HG03039 (cell line): ENCODE data around the gene EOMES.
A peak's percentile ranks its signal among the peaks of the same experiment; 100 is the strongest.
"Not testable (repeated sequence)": the region's sequence is repeated elsewhere in the genome, so short reads cannot be mapped to it uniquely, and the experiment has no call there.

Experiments used
- ATAC-seq: cut with Tn5 transposase; IDR thresholded peaks from one replicate; pipeline ENCODE4 v1.9.1; 2021; ENCODE audit warnings: mild to moderate bottlenecking, moderate library complexity; ENCODE audit not compliant: unreplicated experiment

Gene EOMES

DNA sequence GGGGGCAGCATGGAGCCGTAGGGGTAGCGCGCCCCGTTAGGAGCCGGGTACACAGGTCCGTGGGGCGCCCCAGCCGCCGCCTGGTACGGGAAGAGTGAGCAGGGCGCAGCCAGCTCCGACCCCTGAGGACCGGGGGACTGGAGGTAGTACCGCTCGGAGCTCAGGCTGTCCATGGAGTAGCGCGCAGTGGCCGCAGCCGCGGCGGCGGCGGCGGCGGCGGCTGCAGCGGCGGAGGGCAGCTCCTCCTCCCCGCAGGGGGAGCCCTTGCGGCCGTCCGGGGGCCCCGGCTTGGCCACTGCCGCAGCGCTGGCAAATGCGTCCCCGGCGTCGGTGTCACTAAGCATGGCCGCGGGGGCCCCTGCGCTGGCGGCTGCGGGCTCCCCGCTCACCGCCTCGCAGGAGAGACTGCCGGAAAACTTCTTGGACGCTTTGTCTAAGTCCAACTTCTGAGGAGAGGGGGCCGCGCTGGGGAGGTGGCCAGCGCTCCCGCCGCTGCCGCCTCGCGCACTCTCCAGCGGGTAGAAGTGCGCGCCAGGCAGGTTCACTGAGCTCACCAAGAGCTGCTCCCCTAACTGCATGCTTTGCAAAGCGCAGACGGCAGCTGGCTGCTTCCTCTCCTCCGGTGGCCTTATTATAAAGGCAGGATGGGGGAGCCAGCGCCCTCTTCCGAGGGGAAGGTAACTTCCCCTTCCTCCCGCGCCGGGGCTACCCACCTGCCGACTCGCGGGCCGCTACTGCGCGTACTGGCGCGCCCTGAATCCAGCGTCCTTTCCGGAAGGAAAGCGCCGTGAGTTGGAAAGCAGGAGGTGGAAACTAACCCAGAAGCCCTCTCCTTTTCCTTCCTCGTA is at the start of gene EOMES:
EOMES (minus strand) TSS at position 607 of the 848 bp plus-strand sequence; CDS start at position 578, 29 bp downstream.
- ATAC-seq: peak; percentile 34

DNA sequence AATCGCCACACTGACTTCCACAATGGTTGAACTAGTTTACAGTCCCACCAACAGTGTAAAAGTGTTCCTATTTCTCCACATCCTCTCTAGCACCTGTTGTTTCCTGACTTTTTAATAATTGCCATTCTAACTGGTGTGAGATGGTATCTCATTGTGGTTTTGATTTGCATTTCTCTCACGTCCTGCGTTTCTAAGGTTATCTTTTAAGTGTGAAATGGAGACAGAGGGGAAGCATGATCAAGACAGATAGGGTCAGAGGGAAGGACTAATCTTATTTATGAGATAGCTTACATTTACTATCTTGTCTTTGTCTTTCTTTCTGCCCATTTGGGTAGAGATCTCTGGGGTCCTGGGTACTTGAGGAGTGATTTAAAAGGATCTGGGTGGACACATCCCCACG is 48.3 kb upstream of the EOMES start:
- not testable (repeated sequence) for ATAC-seq

DNA sequence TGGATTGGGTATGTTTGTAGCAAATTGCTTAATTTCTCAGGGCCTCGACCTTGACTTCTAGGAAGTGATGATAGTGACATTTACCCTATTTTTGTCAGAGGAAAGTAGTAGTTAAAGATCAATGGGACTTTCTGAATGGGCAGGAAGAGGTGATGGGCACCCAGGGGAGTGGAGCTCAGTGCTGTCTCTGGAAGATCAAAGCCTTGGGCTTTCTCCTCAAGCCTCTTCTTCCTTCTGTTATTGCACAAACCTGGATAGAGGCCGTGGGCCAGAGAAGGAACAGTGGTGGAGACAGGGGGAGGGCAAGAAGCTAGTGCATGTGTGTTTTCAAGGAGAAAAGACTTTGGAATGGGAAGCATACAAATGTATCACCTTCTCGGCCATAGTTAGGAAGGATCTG is 44.9 kb upstream of the EOMES start:
- ATAC-seq: no peak

DNA sequence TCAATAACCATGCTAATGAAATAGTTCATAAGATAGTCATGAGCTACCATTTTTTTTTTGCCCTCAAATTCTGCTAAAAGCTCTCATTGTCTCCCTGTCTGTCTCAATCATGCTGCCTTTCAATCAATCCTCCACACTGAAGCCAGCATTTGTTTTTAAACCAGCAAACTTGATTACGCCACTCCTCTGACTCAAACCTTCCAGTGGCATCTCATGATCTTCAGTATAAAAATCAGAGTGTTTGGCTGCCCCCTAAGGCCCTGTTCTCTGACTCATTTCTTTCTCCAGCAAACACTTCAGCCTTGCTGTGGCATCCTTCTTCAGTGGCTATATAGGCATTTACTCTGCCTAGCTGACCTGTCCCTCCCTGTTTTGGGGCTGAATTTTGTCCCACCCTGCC is 36.0 kb upstream of the EOMES start:
- ATAC-seq: no peak

DNA sequence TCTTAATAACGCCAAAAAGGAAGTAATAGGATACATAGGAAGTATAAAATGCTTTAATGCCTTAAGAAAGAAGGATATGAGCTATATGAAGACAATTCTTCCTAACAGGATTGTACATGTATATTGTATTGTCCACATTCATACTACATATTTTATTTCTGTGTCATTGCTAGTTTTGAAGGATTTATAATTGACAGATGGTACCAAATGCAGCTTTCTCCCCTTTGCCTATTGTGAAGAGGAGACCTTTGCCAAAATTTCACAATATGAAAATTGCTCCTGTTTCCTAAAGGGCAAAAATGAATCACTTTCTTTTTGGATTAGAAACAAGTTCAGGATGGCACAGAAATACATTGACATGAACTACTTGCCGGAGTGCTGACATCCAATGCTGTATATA is 34.8 kb upstream of the EOMES start:
- no peak for ATAC-seq

DNA sequence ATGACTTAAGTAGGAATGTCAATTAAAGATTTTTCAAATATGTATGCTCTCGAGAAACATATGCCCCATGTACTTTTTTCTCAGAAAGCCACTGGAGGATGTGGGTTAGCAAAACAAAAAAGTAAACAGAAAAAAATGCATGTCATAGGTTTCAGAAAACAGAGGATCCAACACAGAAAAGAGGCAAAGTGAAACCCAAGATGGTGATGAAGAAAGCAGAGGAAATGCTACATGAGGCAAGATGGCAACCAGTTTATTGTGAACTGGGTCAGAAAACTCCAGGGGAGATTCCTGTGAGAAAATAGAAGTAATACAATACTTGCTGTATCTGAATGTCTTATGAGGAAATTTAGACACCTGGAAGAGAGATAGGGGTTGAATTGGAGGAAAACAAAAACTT is 30.8 kb upstream of the EOMES start:
- ATAC-seq: no peak

DNA sequence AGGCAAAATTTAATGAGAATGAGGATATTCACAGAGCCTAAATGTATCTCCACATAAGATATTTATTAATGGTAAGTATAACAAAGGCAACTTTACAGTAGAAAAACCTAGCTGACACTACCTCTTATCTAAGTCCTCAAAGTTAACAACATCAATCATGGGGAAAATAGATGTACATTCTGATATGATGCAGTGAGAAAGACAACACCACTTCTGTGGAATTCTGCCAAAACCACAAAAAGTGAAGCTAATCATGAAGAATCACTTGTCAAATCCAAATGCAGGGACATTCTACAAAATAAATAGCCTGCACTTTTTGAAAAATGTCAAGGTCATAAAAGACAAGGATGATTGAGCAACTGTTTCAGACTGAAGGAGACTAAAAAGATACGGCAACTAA is 27.5 kb upstream of the EOMES start:
- ATAC-seq: no peak

DNA sequence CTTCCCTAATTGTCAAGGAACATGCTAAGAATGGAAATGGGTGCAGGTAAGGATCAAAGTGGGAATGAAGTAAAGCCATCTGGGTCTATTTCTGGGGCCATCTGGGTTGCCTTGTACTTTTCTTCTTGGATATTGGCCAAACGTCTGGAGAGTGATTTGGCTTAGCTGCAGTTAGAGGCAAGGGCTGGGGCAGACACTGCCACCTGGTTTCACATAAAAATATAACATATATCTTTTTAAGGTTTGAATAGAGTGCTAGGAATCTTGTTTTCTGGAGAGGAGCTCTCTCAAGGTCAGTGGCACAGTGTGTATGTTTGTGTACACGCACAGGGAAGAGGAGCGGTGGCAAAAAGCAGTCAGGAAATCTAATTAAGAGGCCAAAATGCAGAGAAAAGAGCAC is 24.7 kb upstream of the EOMES start:
- ATAC-seq: no peak

DNA sequence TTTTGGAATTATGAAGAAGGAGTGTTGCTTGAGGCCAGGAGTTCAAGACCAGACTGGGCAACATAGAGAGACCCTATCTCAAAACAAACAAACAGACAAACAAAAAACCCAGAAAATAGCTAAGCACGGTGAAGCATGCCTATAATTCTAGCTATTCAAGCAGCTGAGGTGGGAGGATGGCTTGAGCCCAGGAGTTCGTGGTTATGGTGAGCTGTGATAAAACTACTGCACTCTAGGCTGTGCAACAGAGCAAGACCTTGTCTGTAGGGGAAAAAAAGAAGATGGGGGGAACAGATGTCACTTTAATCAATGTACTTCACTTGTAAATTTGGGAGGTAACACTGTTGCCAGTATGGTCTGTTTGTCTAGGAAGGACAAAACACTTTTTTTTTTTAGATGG is 18.7 kb upstream of the EOMES start:
- no peak for ATAC-seq

DNA sequence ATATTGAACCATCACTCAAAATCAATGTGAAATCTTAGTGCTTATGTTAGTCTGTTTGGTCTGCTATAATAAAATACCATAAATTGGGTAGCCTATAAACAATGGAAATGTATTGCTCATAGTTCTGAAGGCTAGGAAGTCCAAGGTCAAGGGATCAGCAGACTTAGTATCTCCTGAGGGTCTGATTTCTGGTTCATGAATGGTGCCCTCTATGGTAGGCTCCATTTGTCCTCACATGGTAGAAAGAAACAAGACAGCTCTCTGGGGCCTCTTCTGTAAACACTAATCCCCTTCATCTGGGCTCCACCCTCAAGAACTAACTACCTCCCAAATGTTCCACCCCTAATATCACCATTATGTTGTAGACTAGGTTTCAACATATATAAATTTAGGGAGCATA is 15.0 kb upstream of the EOMES start:
- ATAC-seq: no peak

DNA sequence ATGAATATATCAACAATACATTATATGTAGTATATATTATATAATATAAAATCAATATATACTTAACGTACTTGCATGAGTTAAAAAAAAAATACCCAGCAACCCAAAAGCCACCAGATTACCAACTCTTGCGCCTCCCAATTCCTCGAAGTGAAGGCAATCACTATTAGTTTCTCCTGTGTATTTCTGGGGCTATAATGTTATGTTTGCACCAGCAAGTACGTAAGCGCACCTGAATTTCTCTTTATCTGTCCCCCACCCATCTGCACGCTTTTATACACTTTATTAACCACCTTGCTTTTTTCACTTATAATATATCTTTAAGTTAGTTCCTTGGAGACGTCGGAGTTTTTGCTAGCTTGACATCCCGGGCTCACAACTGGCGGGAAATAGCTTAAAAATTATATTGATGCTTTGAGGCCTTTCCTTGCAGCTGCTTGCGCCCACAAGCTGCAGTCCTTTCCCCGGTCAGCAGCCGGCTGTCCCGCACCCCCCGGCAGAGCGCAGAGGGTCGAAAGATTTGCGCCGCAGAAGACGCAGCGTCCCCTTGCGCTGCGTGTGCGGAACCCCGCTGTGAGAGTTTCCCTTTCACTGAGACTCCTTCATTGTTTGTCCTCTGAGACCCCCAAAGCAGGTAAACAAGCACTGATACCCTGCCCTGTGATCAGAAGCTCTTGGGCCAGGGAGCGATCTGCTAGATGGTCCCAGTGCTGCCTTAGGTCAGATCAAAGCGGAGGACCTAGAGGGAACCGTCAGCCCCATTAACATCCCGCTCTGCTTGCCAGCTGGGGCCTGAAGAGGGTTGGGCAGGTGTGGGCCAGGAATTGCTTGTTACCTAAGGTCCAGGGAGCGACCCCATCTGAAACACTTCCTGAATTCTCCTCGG is 8.9 kb upstream of the EOMES start:
- ATAC-seq: no peak

DNA sequence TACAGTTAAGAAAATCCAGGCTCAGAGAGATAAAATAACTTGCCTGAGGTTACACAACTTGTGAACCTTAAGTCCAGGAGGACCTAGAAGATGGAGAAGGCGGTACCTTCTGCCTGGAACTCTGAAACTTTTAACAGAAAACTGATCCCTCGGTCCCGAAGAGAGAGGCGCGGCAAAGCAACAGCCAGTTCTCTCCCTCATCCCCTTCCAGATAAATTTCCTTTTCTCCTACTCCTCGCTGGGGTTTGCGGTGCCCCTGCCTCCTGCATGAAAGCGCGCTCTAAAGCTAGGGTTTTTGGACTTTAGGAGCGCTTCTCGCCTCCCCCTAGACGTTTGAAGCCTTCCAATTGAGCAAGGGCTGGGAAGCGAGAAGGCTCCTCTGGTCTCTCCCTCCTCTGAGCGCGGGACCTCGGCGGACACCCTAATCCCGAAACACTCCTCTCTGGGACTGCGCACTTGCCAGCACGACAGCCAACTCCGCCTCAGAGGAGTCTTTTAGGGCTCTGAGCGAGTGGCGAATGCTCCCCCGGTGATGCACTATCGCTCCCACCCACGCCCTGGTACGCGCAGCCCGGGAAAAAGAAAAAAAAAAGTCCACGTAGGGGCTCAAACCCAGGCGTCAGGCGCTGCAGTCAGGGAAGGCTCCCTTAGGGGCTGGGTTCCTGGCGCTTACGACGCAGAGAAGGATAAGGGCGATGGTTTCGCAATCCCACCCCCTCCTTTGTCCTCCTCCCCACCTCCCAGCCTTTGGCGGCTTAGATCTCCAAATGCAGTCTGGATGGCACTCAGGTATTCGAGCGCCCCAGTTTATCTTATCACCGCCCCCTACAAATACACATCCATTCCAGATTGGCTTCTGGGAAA is 7.9 kb upstream of the EOMES start:
- no peak for ATAC-seq

DNA sequence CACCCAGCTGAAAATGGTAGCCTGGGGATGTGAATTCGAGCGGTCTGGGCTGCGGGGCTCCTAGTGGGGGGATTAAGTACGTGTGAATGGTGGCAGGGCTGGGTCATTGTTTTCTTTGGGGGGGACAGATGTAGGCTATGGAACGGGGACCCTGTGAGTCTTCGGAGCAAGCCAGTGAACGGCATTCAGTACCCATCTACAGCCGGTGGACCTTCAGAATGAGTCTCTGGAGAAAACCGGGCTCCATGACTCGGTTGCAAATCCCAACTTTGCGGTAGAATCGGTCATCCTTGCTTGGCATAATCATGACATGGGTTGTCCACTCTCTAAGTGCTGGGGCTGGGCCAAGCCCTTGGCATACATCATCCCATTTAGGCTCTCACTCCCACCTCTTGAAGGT is 7.2 kb upstream of the EOMES start:
- no peak for ATAC-seq

DNA sequence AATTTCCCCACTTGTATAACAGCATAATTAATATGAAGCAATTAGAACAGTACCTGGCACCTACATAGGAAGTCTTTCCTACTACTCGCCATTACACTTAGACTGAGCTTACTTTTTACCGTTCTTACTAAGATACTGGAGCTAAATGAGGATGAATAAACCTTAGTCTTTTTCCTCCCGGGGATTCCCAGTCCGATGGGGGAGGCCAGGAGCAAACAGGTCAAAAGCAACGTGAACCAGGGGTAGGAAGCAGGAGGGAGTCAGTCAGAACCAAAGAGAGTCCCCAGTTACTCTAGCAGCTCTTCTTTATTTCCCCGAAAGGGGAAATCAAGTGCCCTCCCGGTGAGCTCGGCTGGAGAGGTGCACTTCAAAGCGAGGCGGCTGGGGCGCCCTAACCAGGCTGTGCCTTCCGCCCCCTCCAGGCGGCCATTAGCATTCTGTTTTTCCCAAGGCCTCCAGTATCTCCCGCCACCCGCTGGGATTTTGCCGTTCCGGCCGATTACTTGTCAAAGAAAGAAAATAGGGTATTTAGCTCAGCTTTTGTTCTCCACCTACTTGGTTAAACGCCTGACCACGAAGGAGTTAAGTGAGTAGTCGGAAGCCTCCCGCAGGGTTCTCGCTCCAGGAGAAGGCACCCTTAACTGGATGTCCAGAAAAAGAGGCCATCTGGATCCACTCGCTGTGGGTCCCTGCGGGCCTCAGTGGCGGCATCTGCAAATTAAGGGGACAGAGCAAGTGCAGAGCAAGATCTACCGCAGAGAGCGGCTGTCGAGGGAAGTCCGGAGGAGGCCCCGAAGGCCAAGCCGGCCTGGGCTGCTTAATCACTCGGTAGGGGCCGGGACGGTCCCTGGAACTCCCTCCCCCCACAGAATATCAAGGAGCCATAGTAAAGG is 6.3 kb upstream of the EOMES start:
- ATAC-seq: no peak

DNA sequence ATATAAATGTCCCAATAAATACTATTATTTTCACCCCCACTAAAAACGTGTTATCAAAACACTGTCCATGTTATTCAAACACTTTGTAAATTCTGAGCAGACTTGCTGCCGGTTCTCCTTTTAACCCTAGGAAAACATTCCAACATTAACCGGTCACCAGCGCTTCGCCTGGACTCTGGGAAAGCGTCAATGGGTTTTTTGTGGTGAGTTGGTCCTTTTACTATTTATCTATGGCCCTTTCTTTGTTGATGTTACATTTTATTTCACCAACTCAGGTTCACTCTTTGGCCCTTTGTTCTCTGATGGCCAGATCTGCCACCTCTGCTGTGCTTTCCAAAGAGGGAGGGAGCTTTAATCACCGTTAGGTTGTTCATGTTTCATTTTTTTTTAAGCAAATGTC is 4.1 kb upstream of the EOMES start:
- ATAC-seq: no peak

DNA sequence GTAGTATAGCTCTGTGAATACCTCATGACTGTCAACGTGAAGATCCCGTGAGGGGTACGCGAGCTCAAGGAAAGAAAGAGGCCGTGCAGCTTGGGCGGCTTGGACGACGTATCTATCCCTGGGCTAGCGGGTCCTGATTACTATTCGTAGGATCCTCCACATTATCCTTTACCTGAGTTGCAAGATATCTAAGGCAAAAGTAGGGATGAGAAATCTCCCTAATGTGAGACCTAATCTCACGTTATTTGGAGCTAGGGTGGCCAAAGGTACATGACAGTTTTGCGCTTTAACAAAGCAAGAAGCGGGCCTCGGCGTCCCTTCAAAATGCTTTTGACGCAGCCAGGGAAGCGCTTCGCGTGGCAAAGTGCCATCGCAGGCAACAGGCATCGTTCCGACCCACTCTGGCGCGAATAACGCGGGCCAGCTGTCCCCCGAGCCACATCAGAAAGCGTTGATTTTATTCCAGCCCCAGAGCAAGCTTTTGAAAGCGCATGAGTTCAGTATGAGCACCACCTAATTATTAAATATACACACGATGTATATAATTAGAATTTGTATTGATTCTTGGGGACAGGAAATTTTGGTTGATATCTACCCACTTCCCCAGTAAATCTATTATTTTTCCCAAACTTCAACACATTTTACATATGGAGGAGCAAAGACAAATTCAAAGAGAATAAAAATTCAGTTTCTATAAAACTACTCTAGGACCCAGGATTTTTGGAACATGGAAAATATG is 2.5 kb upstream of the EOMES start:
- no peak for ATAC-seq

DNA sequence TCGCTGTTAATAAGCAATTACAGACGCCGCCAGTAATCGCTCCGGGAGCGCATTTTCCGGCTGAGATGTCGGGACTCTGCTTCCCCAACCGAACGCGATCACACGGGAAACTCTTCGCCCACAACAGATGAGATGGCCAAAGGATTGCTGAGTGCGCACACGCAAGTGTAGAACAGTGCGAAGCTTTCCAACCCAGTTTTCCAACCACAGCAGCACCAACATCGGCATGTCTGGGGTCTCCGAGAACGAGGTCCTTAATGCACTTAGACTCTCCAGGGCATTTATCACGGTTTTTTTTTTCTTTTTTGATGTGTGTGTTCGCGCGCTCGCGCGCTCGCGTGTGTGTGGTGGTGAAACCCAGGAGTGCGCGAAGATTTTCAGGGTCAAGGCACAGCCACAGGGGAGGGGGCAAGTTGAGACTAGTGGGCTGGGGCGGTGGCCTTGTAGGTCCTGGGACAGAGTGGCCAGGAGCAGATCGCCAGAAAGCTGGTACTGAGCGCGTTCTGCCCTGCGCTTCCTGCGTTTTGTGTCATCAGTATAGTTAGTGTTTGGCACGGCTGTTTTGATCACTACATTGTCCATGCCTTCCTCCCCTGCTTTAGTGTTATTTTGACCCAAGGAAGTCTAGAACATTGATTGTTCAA is 1.8 kb upstream of the EOMES start:
- ATAC-seq: no peak

DNA sequence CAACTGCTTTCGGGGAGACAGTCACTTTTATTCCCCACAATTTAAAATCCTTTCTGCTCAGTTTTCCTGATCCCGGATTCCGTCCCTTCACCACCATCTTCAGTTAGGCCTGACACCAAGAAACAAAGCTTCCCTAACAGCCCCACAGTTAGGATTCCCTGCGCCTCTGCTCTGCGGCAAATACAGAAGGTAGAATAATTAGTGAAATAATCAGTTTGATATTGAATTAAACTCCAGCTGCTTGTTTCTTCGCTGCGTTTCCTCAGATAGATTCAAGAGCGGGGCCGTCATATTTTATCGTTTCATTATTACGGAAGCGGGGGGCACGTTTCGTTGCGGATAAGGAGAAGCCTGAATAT is 1.3 kb upstream of the EOMES start:
- ATAC-seq: no peak

DNA sequence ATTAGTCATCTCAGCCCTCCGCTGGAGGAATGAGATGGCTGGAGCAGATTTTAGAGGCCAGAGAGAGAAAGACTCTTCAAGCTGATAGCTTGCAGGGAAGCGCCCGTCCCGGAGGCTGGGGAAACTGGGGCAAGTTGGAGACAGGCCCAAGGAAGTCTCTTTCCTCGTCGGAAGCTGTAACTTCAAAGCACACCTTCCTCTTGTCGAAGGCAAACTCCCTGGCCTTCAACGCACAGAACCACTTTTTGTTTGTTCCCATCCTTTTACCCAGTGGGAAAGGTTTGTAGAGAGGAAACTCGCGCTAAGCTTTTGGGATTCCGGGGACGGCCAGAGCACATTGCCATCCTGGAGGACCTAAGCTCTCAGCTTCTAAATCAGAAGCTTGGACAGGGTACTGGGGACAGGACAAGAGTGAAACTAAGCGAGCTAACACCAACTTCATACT is 900 bp upstream of the EOMES start:
- ATAC-seq: no peak
